Neutrophil (primary cell): ENCODE results near the gene GTSF1L.

Source experiments
- H3K27ac ChIP-seq: fragments of 200-600 bp; sonication (generic); 2 replicates; pipeline ENCODE4 v1.5.1; 2016; ENCODE audit warnings: mild to moderate bottlenecking, moderate library complexity
- H3K27me3 ChIP-seq: fragments of 200-600 bp; sonication (generic); 2 replicates; pipeline ENCODE4 v1.6.0; 2016; ENCODE audit warnings: mild to moderate bottlenecking
- H3K36me3 ChIP-seq: fragments of 200-600 bp; sonication (generic); 2 replicates; pipeline ENCODE4 v1.5.1; 2017
- H3K4me1 ChIP-seq, 2 experiments: fragments of 200-600 bp in 1 of 2; sonication (generic) in 1 of 2; 1 replicate in 1 of 2; 2 replicates in 1 of 2; pipeline versions ENCODE4 v1.5.1 to v1.6.1; 2013 to 2016; ENCODE audit warnings: low read depth in 1 of 2, low read length in 1 of 2, mild to moderate bottlenecking in 1 of 2, moderate library complexity in 1 of 2; ENCODE audit not compliant: control insufficient read depth in 1 of 2, insufficient read depth in 1 of 2
- H3K4me3 ChIP-seq, 2 experiments: fragments of 200-600 bp in 1 of 2; sonication (generic) in 1 of 2; 1 replicate in 1 of 2; 2 replicates in 1 of 2; pipeline ENCODE4 v1.5.1; 2013 to 2016; ENCODE audit warnings: low read depth in 1 of 2, low read length in 1 of 2, mild to moderate bottlenecking in 1 of 2, moderate library complexity in 1 of 2
- H3K9me3 ChIP-seq: fragments of 200-600 bp; sonication (generic); 2 replicates; pipeline ENCODE4 v1.5.1; 2016
- CTCF ChIP-seq: fragments of 200-600 bp; sonication (generic); IDR thresholded peaks from 2 replicates; pipeline ENCODE4 v1.5.1; 2016; ENCODE audit warnings: antibody characterized with exemption

Gene GTSF1L

GRCh38 chr20:43750774-43751166, 24.0 kb upstream of the GTSF1L start:
- no peak for TF ChIP-seq CTCF
- no peak overlapping the region for H3K4me3 ChIP-seq
- peak overlapping the region; percentile 74 for H3K27ac ChIP-seq
- no peaks in the 10 kb centered on the region for H3K27me3 ChIP-seq
- H3K4me1 ChIP-seq, result peaks cover 78 to 83% of the 10 kb centered on the region in 2 experiments
- no peaks in the 10 kb centered on the region for H3K9me3 ChIP-seq
- no peaks in the 10 kb centered on the region for H3K36me3 ChIP-seq

GRCh38 chr20:43749734-43750294, 23.0 kb upstream of the GTSF1L start:
- no peaks in the 10 kb centered on the region for H3K9me3 ChIP-seq
- H3K27me3 ChIP-seq, result no peaks in the 10 kb centered on the region
- no peak overlapping the region for H3K27ac ChIP-seq
- peak; percentile 98 for TF ChIP-seq CTCF
- peaks cover 88 to 93% of the 10 kb centered on the region in 2 experiments for H3K4me1 ChIP-seq
- peak overlapping the region in 1 of 2 experiments; percentile 30 for H3K4me3 ChIP-seq
- no peaks in the 10 kb centered on the region for H3K36me3 ChIP-seq

- Histone ChIP-seq H3K36me3 (no peaks in the 10 kb centered on the region), H3K9me3 (no peaks in the 10 kb centered on the region), H3K4me3 (peak overlapping the region; percentile 19 to 34), H3K4me1 (peaks cover 92 to 94% of the 10 kb centered on the region in 2 experiments), H3K27me3 (no peaks in the 10 kb centered on the region), H3K27ac (peak overlapping the region; percentile 64)
- TF ChIP-seq CTCF, result no peak
Observed at GRCh38 chr20:43748274-43748673, 21.5 kb upstream of the GTSF1L start.

- Histone ChIP-seq H3K4me1 (peaks cover 74 to 77% of the 10 kb centered on the region in 2 experiments), H3K4me3 (peak overlapping the region in 1 of 2 experiments; percentile 16), H3K36me3 (no peaks in the 10 kb centered on the region), H3K27ac (peak overlapping the region; percentile 64), H3K27me3 (no peaks in the 10 kb centered on the region), H3K9me3 (no peaks in the 10 kb centered on the region)
- TF ChIP-seq CTCF, result no peak
Observed at GRCh38 chr20:43746344-43747137, 19.7 kb upstream of the GTSF1L start.

- no peak for TF ChIP-seq CTCF
- no peaks in the 10 kb centered on the region for H3K36me3 ChIP-seq
- no peaks in the 10 kb centered on the region for H3K27me3 ChIP-seq
- peaks cover 60 to 63% of the 10 kb centered on the region in 2 experiments for H3K4me1 ChIP-seq
- peak overlapping the region; percentile 64 for H3K27ac ChIP-seq
- no peaks in the 10 kb centered on the region for H3K9me3 ChIP-seq
- H3K4me3 ChIP-seq, result peak overlapping the region; percentile 16 to 34
Observed at GRCh38 chr20:43744966-43745730, 18.3 kb upstream of the GTSF1L start.
